ENCODE data around the gene PRKAG1. TPM values are rescaled to one million over a fixed set of nuclear protein-coding genes. Genes with fewer than 3 reads are reported as not detected.

PRKAG1 gene
- total and polyA plus RNA-seq, 10 of the 15 experiments (the other 5 are each of a cell fraction or from before 2014, with no cell fraction given) = 44.5 to 91.6 (median 60.9) TPM

GRCh38 chr12:48988030-48988649, 30.4 kb downstream of the PRKAG1 start (continued):
- TF ChIP-seq BCLAF1 (IDR thresholded peaks at IDR 0.05) (no peak), SMC3 (IDR thresholded peaks at IDR 0.05; ENCODE audit: borderline replicate concordance, low read length) (peak; percentile 57), RB1 (IDR thresholded peaks at IDR 0.05; ENCODE audit: borderline replicate concordance) (no peak), ZNF217 (IDR thresholded peaks at IDR 0.05) (no peak), RAD21 (IDR thresholded peaks at IDR 0.05; ENCODE audit: insufficient read depth, low read depth, low read length) (peak; percentile 55), IKZF1 (conservative IDR thresholded peaks at IDR 0.05) (0 out of 2 replicates have a peak, but pooled peaks have one; percentile 21), ZBTB40 (IDR thresholded peaks at IDR 0.05; ENCODE audit: borderline replicate concordance) (no peak), EGR1 (IDR thresholded peaks at IDR 0.05; ENCODE audit: borderline replicate concordance in 1 of 2, low read depth in 2 of 2, low read length in 2 of 2) (no peak), RELA (IDR thresholded peaks at IDR 0.05; ENCODE audit: borderline replicate concordance, partially characterized antibody) (no peak), CHD2 (IDR thresholded peaks at IDR 0.05; ENCODE audit: borderline replicate concordance, low read depth, low read length) (no peak), SIX5 (IDR thresholded peaks at IDR 0.05; ENCODE audit: low read depth, low read length, severe bottlenecking) (no peak)

Measured in GM12878 (cell line).